GOT3 (cell line): ENCODE data around the gene DHX16.
A peak's percentile ranks its signal among the peaks of the same experiment; 100 is the strongest.

Experiments
- DNase-seq: peaks from one replicate; lab custom pipeline; 2025; ENCODE audit warnings: mixed read lengths; lab: John Stamatoyannopoulos, UW

Gene DHX16

GRCh38 chr6:30691208-30691847, 18.5 kb upstream of the DHX16 start:
- no peak for DNase-seq

- peak; percentile 59 for DNase-seq
Measured at GRCh38 chr6:30690403-30691207, 17.8 kb upstream of the DHX16 start, which contains the start of gene NRM. Gene NRM, minus strand, starts transcription at chr6:30690984. Its CDS starts 10 bp downstream, at chr6:30690974.

GRCh38 chr6:30689985-30690384, 17.2 kb upstream of the DHX16 start:
- no peak for DNase-seq

- DNase-seq: no peak
Measured at GRCh38 chr6:30689022-30689865, 16.4 kb upstream of the DHX16 start.

GRCh38 chr6:30688569-30688968, 15.8 kb upstream of the DHX16 start:
- no peak for DNase-seq

- DNase-seq: no peak
Measured at GRCh38 chr6:30687659-30688431, 15.0 kb upstream of the DHX16 start.

GRCh38 chr6:30686908-30687658, 14.3 kb upstream of the DHX16 start:
- peak; percentile 94 for DNase-seq

GRCh38 chr6:30686009-30686907, 13.5 kb upstream of the DHX16 start, which contains the start of gene PPP1R18:
Gene PPP1R18, minus strand, starts transcription at chr6:30686645. Its CDS starts 627 bp downstream, at chr6:30686018.
- peak; percentile 46 for DNase-seq

GRCh38 chr6:30685157-30686008, 12.6 kb upstream of the DHX16 start:
- no peak for DNase-seq

GRCh38 chr6:30684386-30685156, 11.8 kb upstream of the DHX16 start:
- DNase-seq: no peak

GRCh38 chr6:30683980-30684338, 11.2 kb upstream of the DHX16 start:
- no peak for DNase-seq

- DNase-seq: no peak
Measured at GRCh38 chr6:30683183-30683979, 10.6 kb upstream of the DHX16 start.

GRCh38 chr6:30682143-30683117, 9.6 kb upstream of the DHX16 start:
- peak; percentile 23 for DNase-seq

GRCh38 chr6:30681766-30682142, 8.9 kb upstream of the DHX16 start:
- no peak for DNase-seq

- DNase-seq: no peak
Measured at GRCh38 chr6:30679765-30680535, 7.1 kb upstream of the DHX16 start.
